GM12878 (cell line): ENCODE data around the gene NPB. TPM values are rescaled to one million over a fixed set of nuclear protein-coding genes. Genes with fewer than 3 reads are reported as not detected.

Source experiments
- polyA plus RNA-seq, 11 experiments: library from polyadenylated mRNA; depleted of rRNA in 4 of 11; unstranded in 6 of 11; stranded (reverse) in 5 of 11; fragments of >200 nt; fragmentation: Nextera tagmentation in 4 of 11; fragmentation: Illumina TruSeq in 1 of 11; extraction: Ambion mirVana in 4 of 11; extraction: Trizol in 1 of 11; gene quantifications; 1 replicate in 1 of 11; 2 replicates in 10 of 11; pipeline versions ENCODE4 v1.2.1 to v1.2.3, GENCODE V29; 2011 to 2016; ENCODE audit warnings: inconsistent platforms in 2 of 11, missing spikeins in 2 of 11, low read depth in 1 of 11
- total RNA-seq, 4 experiments: library from RNA; depleted of rRNA in 3 of 4; stranded (reverse); fragments of >200 nt in 3 of 4; fragmentation: Illumina TruSeq in 1 of 4; extraction: Trizol in 1 of 4; gene quantifications; 2 replicates each; pipeline versions ENCODE4 v1.2.1 to v1.2.3, GENCODE V29; 2013 to 2021

NPB gene
- total and polyA plus RNA-seq, 10 of the 15 experiments (the other 5 are each of a cell fraction or from before 2014, with no cell fraction given), result 0.03 to 0.40 (median 0.15) TPM; not detected in 2

Other genes with a start within 250 kb of the NPB start
Only the 7 nearest of the 29 such genes appear.
- gene ARHGDIA, start 30.9 kb upstream of the NPB start, total RNA-seq (2014; rRNA removed), result 139 and 180 TPM in 2 replicates
- gene ARHGDIA, start 30.9 kb upstream of the NPB start, total RNA-seq (2014; rRNA removed; fragmentation: Illumina TruSeq; extraction: Trizol), result 124 and 125 TPM in 2 replicates
- gene ARHGDIA, start 30.9 kb upstream of the NPB start, total RNA-seq (2021), result 538 and 552 TPM in 2 replicates
- 18.6 and 39.5 TPM in 2 replicates for gene ARHGDIA, start 30.9 kb upstream of the NPB start, polyA plus RNA-seq (2011; rRNA removed)
- gene ARHGDIA, start 30.9 kb upstream of the NPB start, polyA plus RNA-seq (2014; fragmentation: Illumina TruSeq; extraction: Trizol), result 24.3 and 159 TPM in 2 replicates
- gene ARHGDIA, start 30.9 kb upstream of the NPB start, polyA plus RNA-seq (2014; fragmentation: Nextera tagmentation; extraction: Ambion mirVana), result 10 to 100 TPM; 17.9 to 47.8 TPM
- gene ARHGDIA, start 30.9 kb upstream of the NPB start, polyA plus RNA-seq (2014; rRNA removed), result 184 and 246 TPM in 2 replicates
- gene ARHGDIA, start 30.9 kb upstream of the NPB start, polyA plus RNA-seq (2016; fragmentation: Nextera tagmentation; extraction: Ambion mirVana), result 100 to 1,000 TPM; 336 to 349 TPM
- gene ALYREF, start 10.7 kb upstream of the NPB start, total RNA-seq (2014; rRNA removed), result 253 and 263 TPM in 2 replicates
- 140 and 158 TPM in 2 replicates for gene ALYREF, start 10.7 kb upstream of the NPB start, total RNA-seq (2014; rRNA removed; fragmentation: Illumina TruSeq; extraction: Trizol)
- gene ALYREF, start 10.7 kb upstream of the NPB start, total RNA-seq (2021), result 238 and 240 TPM in 2 replicates
- 61.5 and 103 TPM in 2 replicates for gene ALYREF, start 10.7 kb upstream of the NPB start, polyA plus RNA-seq (2011; rRNA removed)
- gene ALYREF, start 10.7 kb upstream of the NPB start, polyA plus RNA-seq (2014; fragmentation: Illumina TruSeq; extraction: Trizol), result 29.4 and 105 TPM in 2 replicates
- gene ALYREF, start 10.7 kb upstream of the NPB start, polyA plus RNA-seq (2014; fragmentation: Nextera tagmentation; extraction: Ambion mirVana), result 10 to 100 TPM in 1 of 2 experiments, 1 to 10 TPM in 1; 2.4 to 11.4 TPM
- 208 and 229 TPM in 2 replicates for gene ALYREF, start 10.7 kb upstream of the NPB start, polyA plus RNA-seq (2014; rRNA removed)
- gene ALYREF, start 10.7 kb upstream of the NPB start, polyA plus RNA-seq (2016; fragmentation: Nextera tagmentation; extraction: Ambion mirVana), result 10 to 100 TPM in 1 of 2 experiments, 1 to 10 TPM in 1; 9.8 to 17.7 TPM
- 141 and 152 TPM in 2 replicates for gene ANAPC11, start 10.5 kb upstream of the NPB start, total RNA-seq (2014; rRNA removed)
- 49.3 and 59.3 TPM in 2 replicates for gene ANAPC11, start 10.5 kb upstream of the NPB start, total RNA-seq (2014; rRNA removed; fragmentation: Illumina TruSeq; extraction: Trizol)
- 137 and 147 TPM in 2 replicates for gene ANAPC11, start 10.5 kb upstream of the NPB start, total RNA-seq (2021)
- gene ANAPC11, start 10.5 kb upstream of the NPB start, polyA plus RNA-seq (2011; rRNA removed), result 119 and 207 TPM in 2 replicates
- 5.6 and 28.5 TPM in 2 replicates for gene ANAPC11, start 10.5 kb upstream of the NPB start, polyA plus RNA-seq (2014; fragmentation: Illumina TruSeq; extraction: Trizol)
- 100 to 1,000 TPM; 127 to 173 TPM for gene ANAPC11, start 10.5 kb upstream of the NPB start, polyA plus RNA-seq (2014; fragmentation: Nextera tagmentation; extraction: Ambion mirVana)
- gene ANAPC11, start 10.5 kb upstream of the NPB start, polyA plus RNA-seq (2014; rRNA removed), result 210 and 211 TPM in 2 replicates
- gene ANAPC11, start 10.5 kb upstream of the NPB start, polyA plus RNA-seq (2016; fragmentation: Nextera tagmentation; extraction: Ambion mirVana), result 100 to 1,000 TPM; 394 to 395 TPM
- 50.7 and 53.2 TPM in 2 replicates for gene PCYT2, start 9.2 kb downstream of the NPB start, total RNA-seq (2014; rRNA removed)
- gene PCYT2, start 9.2 kb downstream of the NPB start, total RNA-seq (2014; rRNA removed; fragmentation: Illumina TruSeq; extraction: Trizol), result 23.5 and 25.4 TPM in 2 replicates
- 56.7 and 57.3 TPM in 2 replicates for gene PCYT2, start 9.2 kb downstream of the NPB start, total RNA-seq (2021)
- gene PCYT2, start 9.2 kb downstream of the NPB start, polyA plus RNA-seq (2011; rRNA removed), result 23.1 and 39.3 TPM in 2 replicates
- 27.7 and 33.3 TPM in 2 replicates for gene PCYT2, start 9.2 kb downstream of the NPB start, polyA plus RNA-seq (2014; fragmentation: Illumina TruSeq; extraction: Trizol)
- gene PCYT2, start 9.2 kb downstream of the NPB start, polyA plus RNA-seq (2014; fragmentation: Nextera tagmentation; extraction: Ambion mirVana), result 1 to 10 TPM in 1 of 2 experiments, under 1 TPM in 1; 0.63 to 1.2 TPM
- 52.6 and 68.7 TPM in 2 replicates for gene PCYT2, start 9.2 kb downstream of the NPB start, polyA plus RNA-seq (2014; rRNA removed)
- 10 to 100 TPM; 58.2 to 72.0 TPM for gene PCYT2, start 9.2 kb downstream of the NPB start, polyA plus RNA-seq (2016; fragmentation: Nextera tagmentation; extraction: Ambion mirVana)
- gene SIRT7, start 15.9 kb downstream of the NPB start, total RNA-seq (2014; rRNA removed), result 35.4 and 38.7 TPM in 2 replicates
- 14.1 and 15.3 TPM in 2 replicates for gene SIRT7, start 15.9 kb downstream of the NPB start, total RNA-seq (2014; rRNA removed; fragmentation: Illumina TruSeq; extraction: Trizol)
- gene SIRT7, start 15.9 kb downstream of the NPB start, total RNA-seq (2021), result 36.0 and 37.8 TPM in 2 replicates
- 5.9 and 8.6 TPM in 2 replicates for gene SIRT7, start 15.9 kb downstream of the NPB start, polyA plus RNA-seq (2011; rRNA removed)
- 6.4 and 17.4 TPM in 2 replicates for gene SIRT7, start 15.9 kb downstream of the NPB start, polyA plus RNA-seq (2014; fragmentation: Illumina TruSeq; extraction: Trizol)
- gene SIRT7, start 15.9 kb downstream of the NPB start, polyA plus RNA-seq (2014; fragmentation: Nextera tagmentation; extraction: Ambion mirVana), result 1 to 10 TPM; 1.2 to 5.4 TPM
- gene SIRT7, start 15.9 kb downstream of the NPB start, polyA plus RNA-seq (2014; rRNA removed), result 49.7 and 56.2 TPM in 2 replicates
- gene SIRT7, start 15.9 kb downstream of the NPB start, polyA plus RNA-seq (2016; fragmentation: Nextera tagmentation; extraction: Ambion mirVana), result 10 to 100 TPM; 28.0 to 32.1 TPM
- 8.7 and 8.9 TPM in 2 replicates for gene MAFG, start 25.5 kb downstream of the NPB start, total RNA-seq (2014; rRNA removed)
- gene MAFG, start 25.5 kb downstream of the NPB start, total RNA-seq (2014; rRNA removed; fragmentation: Illumina TruSeq; extraction: Trizol), result 6.3 and 6.4 TPM in 2 replicates
- 18.1 and 20.1 TPM in 2 replicates for gene MAFG, start 25.5 kb downstream of the NPB start, total RNA-seq (2021)
- gene MAFG, start 25.5 kb downstream of the NPB start, polyA plus RNA-seq (2011; rRNA removed), result 6.5 and 9.8 TPM in 2 replicates
- 7.8 and 9.5 TPM in 2 replicates for gene MAFG, start 25.5 kb downstream of the NPB start, polyA plus RNA-seq (2014; fragmentation: Illumina TruSeq; extraction: Trizol)
- gene MAFG, start 25.5 kb downstream of the NPB start, polyA plus RNA-seq (2014; fragmentation: Nextera tagmentation; extraction: Ambion mirVana), result 1 to 10 TPM in 1 of 2 experiments, under 1 TPM in 1; 0.48 to 1.3 TPM
- gene MAFG, start 25.5 kb downstream of the NPB start, polyA plus RNA-seq (2014; rRNA removed), result 13.5 and 14.7 TPM in 2 replicates
- 1 to 10 TPM; 2.7 TPM for gene MAFG, start 25.5 kb downstream of the NPB start, polyA plus RNA-seq (2016; fragmentation: Nextera tagmentation; extraction: Ambion mirVana)
- 75.7 and 88.1 TPM in 2 replicates for gene PYCR1, start 35.1 kb downstream of the NPB start, total RNA-seq (2014; rRNA removed)
- gene PYCR1, start 35.1 kb downstream of the NPB start, total RNA-seq (2014; rRNA removed; fragmentation: Illumina TruSeq; extraction: Trizol), result 37.8 and 40.3 TPM in 2 replicates
- 105 TPM in 2 replicates for gene PYCR1, start 35.1 kb downstream of the NPB start, total RNA-seq (2021)
- 23.4 and 49.3 TPM in 2 replicates for gene PYCR1, start 35.1 kb downstream of the NPB start, polyA plus RNA-seq (2011; rRNA removed)
- gene PYCR1, start 35.1 kb downstream of the NPB start, polyA plus RNA-seq (2014; fragmentation: Illumina TruSeq; extraction: Trizol), result 18.7 and 43.8 TPM in 2 replicates
- gene PYCR1, start 35.1 kb downstream of the NPB start, polyA plus RNA-seq (2014; fragmentation: Nextera tagmentation; extraction: Ambion mirVana), result 1 to 10 TPM; 2.7 to 5.2 TPM
- 107 and 124 TPM in 2 replicates for gene PYCR1, start 35.1 kb downstream of the NPB start, polyA plus RNA-seq (2014; rRNA removed)
- gene PYCR1, start 35.1 kb downstream of the NPB start, polyA plus RNA-seq (2016; fragmentation: Nextera tagmentation; extraction: Ambion mirVana), result 100 to 1,000 TPM; 104 to 119 TPM